GM03348 (cell line): Measurements from ENCODE around the gene CD2AP.

Experiments
- DNase-seq: peaks from one replicate; pipeline ENCODE4 v3.0.0; 2012; ENCODE audit warnings: low spot score

CD2AP gene

GRCh38 chr6:47567586-47567985 lies 90.0 kb downstream of the CD2AP start:
- DNase-seq = no peak

GRCh38 chr6:47571488-47571887 lies 93.9 kb downstream of the CD2AP start:
- DNase-seq = no peak

- DNase-seq = no peak
Measured at GRCh38 chr6:47573109-47573508, 95.5 kb downstream of the CD2AP start.

- DNase-seq = no peak
Measured at GRCh38 chr6:47574789-47575188, 97.2 kb downstream of the CD2AP start.

- DNase-seq = no peak
Measured at GRCh38 chr6:47579040-47579439, 101.5 kb downstream of the CD2AP start.

DNA sequence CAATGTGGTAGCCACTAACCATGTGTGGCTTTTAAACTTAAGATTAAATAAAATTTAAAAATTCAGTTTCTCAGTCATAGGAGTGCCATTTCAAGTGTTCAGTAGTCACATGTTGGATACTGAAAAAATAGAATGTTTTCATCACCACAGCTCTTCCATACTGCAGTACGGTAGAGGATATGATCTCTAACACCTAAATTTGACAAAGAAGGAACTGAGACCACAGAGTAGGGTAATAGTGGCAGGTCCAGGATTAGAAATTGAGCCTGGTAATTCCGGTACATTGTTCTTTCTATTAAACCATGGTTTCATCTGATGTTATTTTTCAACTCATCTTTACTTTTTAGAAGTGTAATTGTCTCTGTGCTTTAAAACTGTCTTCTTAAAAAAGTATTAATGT lies 104.0 kb downstream of the CD2AP start:
- DNase-seq = no peak

DNA sequence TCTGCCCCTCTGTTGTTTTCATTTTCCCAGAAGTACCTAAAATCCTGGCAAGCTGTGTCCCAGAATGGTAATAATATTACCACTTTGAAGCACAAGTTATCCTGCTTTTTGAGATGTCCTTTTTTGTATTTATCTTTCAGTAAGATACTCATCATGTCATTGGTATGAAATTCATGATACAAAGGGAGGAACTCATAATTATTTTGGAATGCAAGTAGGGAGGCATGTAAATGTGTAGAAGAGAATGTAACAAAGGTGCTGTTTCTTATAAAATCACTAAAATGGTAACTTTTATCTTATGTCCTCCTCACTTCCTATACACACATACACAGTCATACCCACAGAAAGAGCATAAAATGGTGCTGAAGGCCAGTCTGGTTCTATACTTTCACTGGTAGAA lies 109.9 kb downstream of the CD2AP start:
- peak; percentile 21 for DNase-seq

DNA sequence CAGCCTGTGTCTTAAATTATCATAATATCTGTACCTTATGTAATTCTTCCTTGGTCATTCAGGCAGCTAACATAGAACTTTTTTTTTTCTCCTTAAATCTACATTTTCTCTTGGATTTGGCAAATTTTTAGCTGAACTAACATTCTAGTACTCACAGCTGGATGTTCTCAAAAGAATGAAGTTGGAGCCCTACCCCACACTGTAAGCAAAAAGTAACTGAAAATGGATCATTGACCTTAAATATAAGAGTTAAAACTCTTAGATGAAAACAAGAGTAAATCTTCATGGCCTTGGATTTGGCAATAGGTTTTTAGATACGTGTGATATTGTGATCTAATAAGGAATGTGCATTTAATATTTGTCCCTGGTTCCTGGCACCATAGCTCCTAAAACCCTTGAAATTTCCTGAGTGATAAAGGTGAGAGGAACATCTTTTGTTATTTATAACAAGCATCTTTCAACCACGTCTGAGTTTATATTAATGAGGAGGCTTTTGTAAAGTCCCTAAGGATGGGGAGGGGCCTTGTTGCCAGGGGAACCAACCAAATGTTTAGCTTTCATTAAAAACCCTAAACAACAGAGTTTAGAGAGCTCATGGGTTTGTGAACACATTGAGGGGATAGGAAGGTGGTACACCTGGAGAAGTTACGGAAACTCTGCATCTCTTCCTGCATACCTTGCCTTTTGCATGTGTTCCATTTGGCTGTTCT lies 114.7 kb downstream of the CD2AP start:
- no peak for DNase-seq

DNA sequence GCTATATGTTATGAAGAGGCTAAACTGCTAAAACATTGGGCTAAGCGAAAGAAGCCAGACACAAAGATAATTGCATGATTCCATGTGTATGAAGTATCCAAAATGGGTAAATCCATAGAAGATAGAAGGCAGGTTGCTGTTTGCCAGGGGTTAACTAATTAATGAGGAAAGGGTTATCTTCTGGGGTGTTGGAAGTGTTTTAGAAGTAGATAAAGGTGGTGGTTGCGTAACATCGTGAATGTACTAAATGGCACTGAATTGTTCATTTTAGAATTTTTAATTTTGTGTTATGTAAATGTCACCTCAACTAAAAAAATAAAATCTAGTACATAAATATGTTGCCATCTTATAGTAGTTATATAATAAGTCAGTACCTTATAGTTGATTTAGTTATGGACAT lies 116.4 kb downstream of the CD2AP start:
- DNase-seq = no peak

- no peak for DNase-seq
Measured at GRCh38 chr6:47595785-47596184, 118.2 kb downstream of the CD2AP start.

DNA sequence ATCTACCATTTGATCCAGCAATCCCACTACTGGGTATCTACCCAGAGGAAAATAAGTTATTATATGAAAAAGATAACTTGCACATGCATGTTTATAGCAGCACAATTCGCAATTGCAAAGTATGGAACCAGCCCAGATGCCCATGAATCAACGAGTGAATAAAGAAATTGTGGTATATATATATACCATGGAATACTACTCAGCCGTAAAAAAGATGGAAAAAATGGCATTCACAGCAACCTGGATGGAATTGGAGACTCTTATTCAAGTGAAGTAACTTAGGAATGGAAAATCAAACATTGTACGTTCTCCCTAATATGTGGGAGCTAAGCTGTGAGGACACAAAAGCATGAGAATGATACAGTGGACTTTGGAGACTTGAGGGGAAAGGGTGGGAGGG lies 120.8 kb downstream of the CD2AP start:
- DNase-seq = no peak

GRCh38 chr6:47599512-47599911 lies 121.9 kb downstream of the CD2AP start:
- no peak for DNase-seq

GRCh38 chr6:47603227-47603626 lies 125.6 kb downstream of the CD2AP start:
- no peak for DNase-seq

DNA sequence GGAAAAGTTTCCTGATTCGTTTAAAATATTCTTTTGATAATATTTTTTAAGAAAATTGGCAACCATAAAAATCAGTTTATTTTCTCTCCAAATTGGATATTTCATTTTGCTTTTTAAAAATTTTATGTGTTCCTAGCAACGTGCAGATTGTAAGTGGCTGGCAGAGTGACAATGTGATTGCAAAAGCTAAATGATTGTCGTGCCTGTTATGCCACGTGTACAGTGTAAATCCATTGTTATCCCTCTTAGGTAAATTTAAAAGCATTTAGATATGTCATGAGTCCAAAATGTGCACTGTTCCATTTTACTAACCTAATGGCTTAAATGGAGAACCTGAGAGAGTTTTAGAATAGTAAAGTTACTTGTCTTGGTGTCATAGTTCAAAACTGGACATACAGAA lies 126.4 kb downstream of the CD2AP start:
- DNase-seq = peak; percentile 9

DNA sequence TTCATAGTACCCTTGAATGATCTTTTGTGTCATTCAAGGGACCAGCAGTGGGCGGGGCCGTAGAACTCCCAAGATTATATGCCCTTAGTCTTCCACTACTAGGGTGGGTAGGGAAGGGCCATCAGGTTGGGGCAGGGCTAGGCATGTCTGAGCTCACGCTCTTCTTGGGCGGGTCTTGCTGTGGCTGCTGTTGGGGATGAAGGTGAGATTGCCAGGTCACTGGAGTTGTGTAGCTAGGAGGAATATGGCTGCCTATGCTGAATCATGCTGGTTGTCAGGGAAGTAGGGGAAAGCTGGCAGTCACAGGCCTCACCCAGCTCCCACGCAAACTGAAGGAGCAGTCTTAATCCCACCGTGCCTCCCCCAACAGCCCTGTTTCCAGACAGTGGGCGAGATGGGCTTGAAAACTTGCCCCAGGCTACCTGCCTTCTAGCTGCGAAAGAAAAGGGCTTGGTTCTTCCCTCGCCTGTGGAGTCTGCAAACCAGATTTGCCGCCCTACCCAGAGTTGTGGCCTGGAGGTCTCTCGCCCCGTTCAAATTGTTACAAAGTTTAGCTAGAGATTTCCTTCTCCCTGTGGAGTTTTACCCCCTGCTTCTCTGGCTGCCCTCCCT lies 144.4 kb downstream of the CD2AP start:
- no peak for DNase-seq

GRCh38 chr6:47626782-47627181 lies 149.2 kb downstream of the CD2AP start:
- DNase-seq = no peak

DNA sequence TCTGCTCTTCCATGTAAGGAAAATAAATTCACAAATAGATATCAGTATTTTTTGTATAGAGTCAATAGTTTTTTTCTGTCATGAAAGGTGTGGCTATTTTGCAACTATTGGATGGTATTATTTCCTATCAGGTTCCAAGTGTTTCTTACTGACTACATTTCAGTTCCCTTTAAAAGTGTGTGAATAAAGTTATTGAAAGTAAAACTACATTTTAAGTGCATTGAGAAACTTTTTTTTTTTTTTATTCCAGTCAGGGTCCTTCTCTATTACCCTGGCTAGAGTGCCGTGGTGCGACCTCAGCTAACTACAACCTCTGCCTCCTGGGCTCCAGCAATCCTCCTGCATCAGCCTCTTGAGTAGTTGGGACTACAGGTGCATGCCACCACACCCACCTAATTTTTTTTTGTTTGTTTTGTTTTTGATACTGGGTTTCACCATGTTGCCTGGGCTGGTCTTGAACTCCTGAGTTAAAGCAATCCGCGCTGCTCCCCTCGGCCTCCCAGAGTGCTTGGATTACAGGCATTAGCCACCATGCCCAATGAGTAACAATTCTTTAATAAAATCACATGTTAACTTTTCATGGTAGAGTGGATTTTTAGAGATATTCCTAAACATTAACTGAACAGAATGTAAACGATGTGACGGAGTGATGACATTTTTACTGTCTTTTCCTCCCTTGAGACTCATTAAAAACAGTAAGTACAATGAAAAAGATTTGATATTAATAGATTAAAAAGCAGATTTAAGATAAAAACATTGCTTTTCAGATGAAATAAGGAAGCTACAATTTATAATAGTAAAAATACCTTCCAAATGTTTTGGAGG lies 151.1 kb downstream of the CD2AP start:
- no peak for DNase-seq

- no peak for DNase-seq
Measured at GRCh38 chr6:47629954-47630353, 152.4 kb downstream of the CD2AP start.

DNA sequence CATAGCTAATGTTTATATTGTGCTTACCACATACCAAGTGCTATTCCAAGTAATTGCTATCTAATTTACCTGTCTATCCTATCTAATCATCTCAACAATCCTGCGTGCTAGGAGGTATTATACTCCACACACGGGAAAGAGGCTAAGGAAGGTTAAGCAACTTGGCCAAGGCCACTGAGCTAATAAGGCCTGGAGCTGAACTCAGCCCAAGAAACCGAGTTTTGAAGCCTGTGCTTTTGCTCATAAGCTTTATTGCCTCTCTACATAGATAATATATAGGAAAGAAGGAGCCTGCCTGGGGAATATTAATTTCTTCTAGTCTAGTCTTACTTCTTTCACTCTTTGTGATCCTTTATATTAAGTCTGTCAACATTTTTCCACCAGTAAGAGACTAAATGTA lies 153.0 kb downstream of the CD2AP start:
- no peak for DNase-seq

DNA sequence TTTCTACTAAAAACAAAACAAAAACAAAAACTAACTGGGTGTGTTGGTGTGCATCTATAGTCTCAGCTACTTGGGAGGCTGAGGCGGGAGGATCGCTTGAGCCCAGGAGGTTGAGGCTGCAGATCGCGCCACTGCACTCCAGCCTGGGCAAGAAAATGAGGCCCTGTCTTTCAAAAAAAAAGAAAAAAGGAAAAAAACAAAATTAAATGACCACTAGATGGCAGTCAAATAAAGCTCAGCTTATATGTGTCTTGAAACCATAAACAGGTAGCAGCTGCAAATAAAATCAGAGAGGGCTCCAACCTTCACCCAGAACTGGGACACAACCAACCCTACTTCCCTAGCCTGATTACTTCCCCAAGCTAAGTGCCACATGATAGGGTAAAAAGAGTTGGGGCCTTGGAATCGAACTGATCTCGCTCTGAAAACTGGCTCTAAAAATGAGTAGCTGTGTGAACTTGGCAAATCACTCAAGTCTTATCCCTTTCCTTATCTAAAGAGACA lies 153.7 kb downstream of the CD2AP start:
- peak; percentile 46 for DNase-seq

DNA sequence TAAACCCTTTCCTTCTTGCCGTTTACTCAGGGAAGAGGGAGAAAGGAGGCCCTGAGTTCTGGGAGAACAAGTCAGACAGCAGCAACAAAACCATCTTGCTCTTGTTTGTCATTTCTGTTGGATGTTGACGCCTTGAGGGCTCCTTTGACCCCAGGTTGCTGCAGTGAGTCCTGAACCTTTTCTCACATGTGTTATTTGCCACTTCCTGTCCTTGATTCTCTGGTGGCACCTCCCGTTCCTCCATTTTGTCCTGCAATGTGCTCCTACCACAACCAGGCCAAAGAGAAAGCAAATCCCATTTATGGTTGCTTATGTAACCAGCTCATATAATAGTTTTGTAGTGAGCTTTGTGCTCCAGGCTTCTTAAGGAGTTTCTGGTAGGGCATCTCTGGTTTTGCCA lies 154.2 kb downstream of the CD2AP start:
- DNase-seq = no peak

GRCh38 chr6:47633141-47633540 lies 155.6 kb downstream of the CD2AP start:
- peak; percentile 23 for DNase-seq
